ENCODE results near the gene RFX8. TPM values are rescaled to one million over a fixed set of nuclear protein-coding genes. Genes with fewer than 3 reads are reported as not detected.
A peak's percentile ranks its signal among the peaks of the same experiment; 100 is the strongest.
"Not testable (repeated sequence)": the region's sequence is repeated elsewhere in the genome, so short reads cannot be mapped to it uniquely, and the experiment has no call there.

The RFX8 gene
- polyA plus RNA-seq, 6 donors from 2014 or later = not detected

GRCh38 chr2:101355401-101356054 lies 119.4 kb downstream of the RFX8 start:
- Mint-ChIP-seq H3K27me3 (peaks cover 5 to 8% (median 8%) of the 10 kb centered on the region in 3 donors), H3K4me1 (no peaks in the 10 kb centered on the region), H3K4me3 (no peak overlapping the region), H3K36me3 (peaks cover 0 to 5% of the 10 kb centered on the region in 2 donors), H3K27ac (no peak overlapping the region), H3K9me3 (no peaks in the 10 kb centered on the region)
- ATAC-seq (ENCODE audit: low read depth in 2 of 2) (no peak), DNase-seq (no peak)

- no peaks in the 10 kb centered on the region for H3K4me1 Mint-ChIP-seq
- no peaks in the 10 kb centered on the region for H3K9me3 Mint-ChIP-seq
- DNase-seq (no peak), ATAC-seq (ENCODE audit: low read depth in 2 of 2) (no peak)
- H3K4me3 Mint-ChIP-seq = no peak overlapping the region
- no peaks in the 10 kb centered on the region for H3K36me3 Mint-ChIP-seq
- H3K27ac Mint-ChIP-seq = no peak overlapping the region
- peaks cover 5 to 8% (median 8%) of the 10 kb centered on the region in 3 donors for H3K27me3 Mint-ChIP-seq
Measured at GRCh38 chr2:101354420-101355311, 120.2 kb downstream of the RFX8 start.

GRCh38 chr2:101352631-101353030 lies 122.3 kb downstream of the RFX8 start:
- not testable (repeated sequence) for DNase-seq; H3K9me3 Mint-ChIP-seq; H3K27ac Mint-ChIP-seq; H3K4me3 Mint-ChIP-seq; H3K27me3 Mint-ChIP-seq; H3K36me3 Mint-ChIP-seq; ATAC-seq (ENCODE audit: low read depth in 2 of 2); H3K4me1 Mint-ChIP-seq

- DNase-seq = no peak
- Mint-ChIP-seq H3K4me1 (no peaks in the 10 kb centered on the region), H3K27me3 (peaks cover 5 to 8% (median 8%) of the 10 kb centered on the region in 3 donors), H3K36me3 (no peaks in the 10 kb centered on the region), H3K27ac (no peak overlapping the region), H3K4me3 (no peak overlapping the region), H3K9me3 (no peaks in the 10 kb centered on the region)
- ATAC-seq (ENCODE audit: low read depth in 2 of 2) = no peak
Measured at GRCh38 chr2:101351207-101351606, 123.7 kb downstream of the RFX8 start.

- no peak for DNase-seq
Measured at GRCh38 chr2:101349893-101350662, 124.8 kb downstream of the RFX8 start.

GRCh38 chr2:101348883-101349282 lies 126.0 kb downstream of the RFX8 start:
- ATAC-seq (ENCODE audit: low read depth in 2 of 2) (no peak), DNase-seq (no peak)
- Mint-ChIP-seq H3K4me1 (no peaks in the 10 kb centered on the region), H3K27me3 (peaks cover 0 to 8% (median 0%) of the 10 kb centered on the region in 3 donors), H3K36me3 (no peaks in the 10 kb centered on the region), H3K4me3 (no peak overlapping the region), H3K27ac (no peak overlapping the region), H3K9me3 (no peaks in the 10 kb centered on the region)

More at GRCh38 chr2:101349893-101350662, 124.8 kb downstream of the RFX8 start:
- ATAC-seq (ENCODE audit: low read depth in 2 of 2) = no peak
- Mint-ChIP-seq H3K4me1 (no peaks in the 10 kb centered on the region), H3K27me3 (peaks cover 5 to 8% (median 8%) of the 10 kb centered on the region in 3 donors), H3K27ac (peak overlapping the region in 1 of 6 donors; percentile 17), H3K36me3 (no peaks in the 10 kb centered on the region), H3K9me3 (no peaks in the 10 kb centered on the region), H3K4me3 (no peak overlapping the region)

Other genes starting within 250 kb of the RFX8 start
- 10 to 100 TPM; 41.2 to 51.9 (median 45.8) TPM for gene CNOT11, start 222.2 kb downstream of the RFX8 start, polyA plus RNA-seq (ENCODE audit: low read depth in 6 of 6)
- gene RNF149, start 166.4 kb downstream of the RFX8 start, polyA plus RNA-seq (ENCODE audit: low read depth in 6 of 6) = 10 to 100 TPM; 13.2 to 27.1 (median 18.3) TPM
- gene CREG2, start 87.6 kb downstream of the RFX8 start, polyA plus RNA-seq (ENCODE audit: low read depth in 6 of 6) = not detected
- gene MAP4K4, start 222.6 kb upstream of the RFX8 start, polyA plus RNA-seq (ENCODE audit: low read depth in 6 of 6) = 10 to 100 TPM; 11.8 to 36.0 (median 20.3) TPM

Measured in naive B cell (primary cell).